ENCODE measurements around the gene RAPH1. TPM values are rescaled to one million over a fixed set of nuclear protein-coding genes. Genes with fewer than 3 reads are reported as not detected.

RAPH1 gene
- total RNA-seq, 1 donor from 2014 or later: 1.6 TPM

DNA sequence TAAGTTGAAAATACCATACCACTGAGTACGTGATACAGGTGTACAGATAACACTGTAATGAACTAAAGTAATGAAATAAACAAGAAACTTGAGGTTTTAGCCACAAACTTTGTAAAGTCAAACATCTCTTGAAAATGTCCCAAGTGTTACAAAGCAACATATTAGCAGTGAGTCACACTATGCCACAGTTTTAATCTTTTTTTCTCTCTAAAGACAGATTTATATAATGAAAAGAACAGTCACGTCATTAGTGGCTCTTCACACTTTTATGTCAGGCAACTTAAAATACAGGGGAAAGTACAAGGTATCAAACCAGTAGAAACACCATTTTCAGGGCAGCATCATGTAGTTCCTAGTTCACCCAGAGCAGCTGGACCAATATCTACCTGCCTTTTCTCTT, 42.1 kb downstream of the RAPH1 start:
- intact Hi-C loops (cut with micrococcal nuclease): no loop called here

DNA sequence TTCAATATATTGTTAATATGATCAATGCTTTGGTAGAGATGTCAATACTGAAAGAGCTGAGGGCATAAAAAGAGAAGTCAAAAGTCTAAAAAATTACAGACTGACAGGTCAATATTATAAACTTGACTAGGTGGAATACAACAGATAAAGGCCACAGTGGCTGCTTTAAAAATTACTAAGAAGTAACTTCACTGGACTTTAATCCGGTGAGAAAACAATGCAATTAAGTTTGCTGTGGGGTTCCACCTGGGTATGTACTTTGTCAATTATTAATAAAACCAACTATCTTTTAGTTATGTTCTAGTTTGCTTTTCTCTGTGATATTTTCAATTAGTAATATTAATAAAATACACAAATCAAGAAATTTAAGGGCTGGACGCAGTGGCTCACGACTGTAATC, 44.7 kb downstream of the RAPH1 start:
- intact Hi-C loops (cut with micrococcal nuclease): no loop called here

DNA sequence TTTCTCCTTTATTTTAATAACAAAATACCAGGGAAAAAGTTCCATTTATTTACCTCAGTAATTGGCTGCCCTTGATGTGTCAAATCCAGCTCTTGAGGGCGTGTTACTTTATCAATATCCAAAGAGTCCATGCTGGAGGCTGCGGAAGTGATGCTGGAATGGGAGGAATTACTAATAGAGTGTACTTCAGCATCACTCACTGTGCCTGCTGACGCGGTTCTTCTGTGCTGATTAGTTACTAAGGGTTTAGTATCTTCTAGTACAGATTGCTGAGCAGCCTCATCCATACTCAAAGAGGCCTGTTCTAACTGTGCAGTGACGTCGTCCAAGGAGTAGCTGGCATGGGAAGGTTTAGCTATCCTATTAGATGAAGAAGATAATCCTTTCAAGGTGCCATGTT, 45.6 kb downstream of the RAPH1 start:
- intact Hi-C loops (cut with micrococcal nuclease): loop anchor here (10.0 kb wide), 1 partner anchor 215 kb away; the partner anchor contains the start of gene CD28

DNA sequence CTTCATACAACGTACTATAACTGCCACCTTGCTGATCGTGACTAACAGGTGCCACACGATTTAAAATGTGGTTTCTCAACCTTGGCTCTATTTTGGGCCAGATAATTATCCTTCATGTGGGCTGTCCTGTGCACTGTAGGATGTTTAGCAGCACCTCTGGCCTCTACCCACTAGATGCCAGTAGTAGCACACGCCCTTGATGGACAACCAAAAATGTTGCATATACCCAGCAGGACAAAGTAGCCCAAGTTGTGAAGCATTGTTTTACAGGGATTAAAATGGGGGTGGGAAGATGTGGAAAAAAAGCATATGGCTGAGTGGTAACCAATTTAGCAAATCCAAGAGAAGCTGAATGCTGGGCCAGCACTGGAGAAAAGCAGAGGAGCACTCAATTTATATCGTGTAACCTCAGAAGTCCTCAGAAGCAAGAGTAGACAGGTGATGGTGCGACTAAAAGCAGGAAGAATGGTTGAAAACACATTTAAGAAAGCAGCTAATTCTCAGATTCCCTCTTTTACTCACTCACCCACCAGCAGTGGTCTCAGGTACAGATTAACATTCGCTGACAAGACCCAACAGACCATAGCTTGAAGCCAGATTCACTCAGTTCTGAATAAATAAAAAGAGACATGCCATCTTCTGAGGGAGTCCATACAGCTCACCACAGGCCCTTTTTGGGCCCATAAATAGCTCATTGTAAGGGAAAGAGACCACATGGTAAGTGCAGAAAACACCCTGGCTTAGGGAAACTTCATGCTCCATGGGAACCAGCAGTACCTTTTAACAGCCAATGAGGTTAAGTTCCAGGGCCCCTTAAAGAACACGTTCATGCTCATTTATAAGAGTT, 50.6 kb downstream of the RAPH1 start:
- intact Hi-C loops (cut with micrococcal nuclease): loop anchor here (1.0 to 10.0 kb wide), 4 partner anchors 220 to 693 kb away; partner anchors contain the start of gene CD28

DNA sequence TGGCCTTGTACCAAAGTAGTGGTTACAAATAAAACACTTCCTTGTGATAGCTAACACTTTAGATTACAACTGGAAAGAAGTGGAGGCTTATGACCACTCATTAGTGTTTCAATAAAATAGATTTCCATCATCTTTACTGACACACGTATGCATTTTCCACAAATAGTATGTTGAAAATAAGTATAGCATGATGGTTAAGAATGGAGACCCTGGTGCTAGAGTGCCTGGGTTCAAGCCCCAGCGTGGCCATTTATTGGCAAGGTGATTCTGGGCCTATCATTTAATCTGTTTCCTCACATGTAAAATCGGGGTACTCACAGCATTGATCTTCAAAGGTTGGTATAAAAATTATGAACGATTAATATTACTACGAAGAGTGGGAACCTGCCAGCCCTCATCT, 54.5 kb downstream of the RAPH1 start:
- intact Hi-C loops (cut with micrococcal nuclease): loop anchor here (5.0 to 10.0 kb wide), 2 partner anchors 224 to 697 kb away; partner anchors contain the start of gene CD28

DNA sequence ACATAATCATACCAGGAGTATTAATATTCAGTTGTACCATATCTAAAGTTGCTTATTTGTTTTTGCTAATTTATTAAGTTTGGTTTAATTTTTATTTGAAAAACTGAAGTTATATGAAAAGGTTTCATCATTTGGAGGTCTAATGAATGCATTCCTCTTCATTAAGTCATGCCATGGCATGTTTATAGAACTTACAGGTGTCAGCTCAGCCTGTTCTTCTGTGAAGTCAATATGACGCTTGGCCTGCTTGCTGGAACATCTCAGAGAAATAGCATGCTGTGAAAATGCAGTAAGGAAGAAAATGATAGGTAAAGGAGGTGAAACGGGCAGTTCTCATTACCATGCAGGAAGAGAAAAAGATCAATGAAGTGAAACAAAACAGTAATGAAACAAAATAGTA, 58.2 kb downstream of the RAPH1 start:
- intact Hi-C loops (cut with micrococcal nuclease): no loop called here

DNA sequence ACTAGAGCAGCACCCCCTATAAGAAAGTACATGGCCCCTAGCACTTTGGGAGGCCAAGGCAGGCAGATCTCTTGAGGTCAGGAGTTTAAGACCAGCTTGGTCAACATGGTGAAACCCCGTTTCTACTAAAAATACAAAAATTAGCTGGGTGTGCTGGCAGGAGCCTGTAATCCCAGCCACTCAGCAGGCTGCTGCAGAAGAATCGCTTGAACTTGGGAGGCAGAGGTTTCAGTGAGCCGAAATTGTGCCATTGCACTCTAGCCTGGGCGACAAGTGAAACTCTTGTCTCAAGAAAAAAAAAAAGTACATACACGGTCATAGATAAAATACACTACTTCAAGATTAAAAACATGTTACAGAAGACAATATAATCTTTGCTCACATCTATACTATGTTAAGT, 63.8 kb downstream of the RAPH1 start:
- intact Hi-C loops (cut with micrococcal nuclease): no loop called here

DNA sequence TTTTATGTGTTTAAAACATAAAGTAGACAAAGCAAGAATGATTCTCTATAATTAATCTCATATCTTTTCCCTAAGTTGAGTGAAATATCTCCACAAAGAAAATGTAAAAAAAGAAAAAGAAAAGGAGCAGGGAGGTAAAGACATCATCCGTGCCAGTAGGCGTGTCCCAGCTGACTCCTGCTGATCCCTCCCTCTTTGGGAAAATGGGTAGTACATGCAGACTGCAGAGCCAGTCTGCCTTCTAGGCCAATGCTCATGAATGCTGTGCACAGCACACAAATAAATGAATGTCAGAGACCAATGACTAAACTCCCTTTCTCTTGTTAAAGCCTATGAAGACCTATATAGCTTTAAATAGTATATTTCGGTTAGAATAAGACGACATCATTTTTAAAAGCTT, 64.7 kb downstream of the RAPH1 start:
- intact Hi-C loops (cut with micrococcal nuclease): no loop called here

DNA sequence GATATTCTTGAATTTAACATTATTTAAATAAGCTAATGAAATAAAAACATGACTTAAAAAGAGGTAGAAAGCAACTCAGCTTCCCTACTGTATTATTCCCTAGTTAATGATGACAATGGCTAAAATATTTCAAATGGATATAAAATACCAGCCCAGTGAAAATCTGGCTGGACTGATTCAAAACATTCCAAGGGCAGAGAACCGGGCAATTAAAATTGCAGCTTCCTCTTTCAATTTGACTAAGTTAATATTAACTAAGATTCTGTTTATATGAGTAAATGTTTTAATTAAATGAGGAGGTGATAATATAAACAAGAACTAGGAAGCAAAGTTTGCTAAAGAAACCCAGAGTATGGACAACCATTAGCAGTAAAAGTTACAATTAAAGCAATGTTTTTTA, 65.6 kb downstream of the RAPH1 start:
- intact Hi-C loops (cut with micrococcal nuclease): no loop called here

DNA sequence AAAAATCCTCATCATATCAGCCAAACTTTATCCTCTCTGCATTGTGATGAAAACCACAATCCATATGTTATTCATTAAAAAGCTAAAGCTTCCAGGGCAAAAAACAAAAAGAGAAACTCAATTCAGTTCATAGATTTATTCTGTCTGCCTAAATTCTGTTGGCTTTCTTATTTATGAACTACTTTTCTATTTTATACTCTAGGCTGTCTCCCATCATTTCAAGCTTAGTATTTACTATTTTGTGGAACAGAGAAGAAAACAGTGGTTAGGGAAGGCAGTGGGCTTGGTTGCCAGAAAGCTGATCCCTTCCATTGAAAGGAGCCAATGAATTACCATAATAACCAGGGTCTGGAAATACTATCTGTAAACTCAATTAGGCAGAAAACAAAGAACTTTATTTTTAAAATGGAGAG, 71.8 kb downstream of the RAPH1 start:
- intact Hi-C loops (cut with micrococcal nuclease): no loop called here

DNA sequence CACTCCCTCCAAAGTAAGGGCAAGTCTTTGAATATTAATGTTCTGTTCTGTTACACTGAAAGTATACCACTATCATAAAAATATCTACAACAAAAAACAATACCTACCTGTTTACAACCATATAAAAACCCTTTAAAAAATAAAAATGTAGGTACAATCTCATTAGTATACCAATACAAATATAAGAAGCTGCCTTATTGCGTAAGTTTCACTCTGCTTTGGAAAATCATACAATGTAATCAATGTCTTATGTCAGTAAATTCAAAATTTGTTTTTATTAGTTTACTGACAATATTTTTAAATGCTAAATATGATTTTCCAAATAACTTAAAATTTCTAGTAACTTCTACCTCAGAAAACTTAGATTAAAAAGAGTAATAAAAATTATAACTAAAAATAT, 72.8 kb downstream of the RAPH1 start:
- intact Hi-C loops (cut with micrococcal nuclease): no loop called here

DNA sequence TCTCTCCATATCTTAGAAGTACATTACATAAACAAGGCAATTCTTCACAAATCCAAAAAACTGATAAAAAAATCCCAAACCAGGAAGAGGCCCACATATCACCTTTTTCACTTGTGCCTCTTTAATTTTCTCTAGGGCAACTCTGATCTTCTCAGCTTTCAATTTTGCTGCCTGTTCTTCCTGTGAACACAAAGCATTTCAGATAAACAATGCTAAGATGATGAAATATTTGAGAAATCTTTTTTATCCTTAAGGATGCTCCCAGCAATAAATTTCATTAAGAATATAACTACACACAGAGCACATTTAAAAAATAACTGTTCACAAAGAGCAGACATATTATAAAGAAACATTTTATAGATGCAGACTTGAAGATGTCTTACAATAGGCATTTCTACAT, 73.4 kb downstream of the RAPH1 start:
- intact Hi-C loops (cut with micrococcal nuclease): no loop called here

DNA sequence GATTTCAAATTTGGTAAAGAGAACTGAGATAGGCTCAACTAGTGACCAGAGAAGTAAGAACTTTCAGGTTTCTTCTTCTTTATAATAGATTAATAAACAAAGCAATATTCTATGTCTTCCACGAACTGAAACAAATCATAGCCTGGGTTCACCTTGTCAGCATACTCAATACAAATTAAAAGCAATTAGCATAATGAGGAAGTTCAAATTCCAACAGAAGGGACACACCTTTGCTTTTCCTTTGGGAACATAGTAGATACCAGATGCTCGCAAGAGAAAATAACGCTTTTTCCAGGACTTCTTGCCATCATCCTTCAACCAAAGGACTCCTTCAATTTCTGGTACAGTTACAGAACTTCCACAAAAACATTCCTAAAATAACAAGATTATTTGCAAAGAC, 79.9 kb downstream of the RAPH1 start:
- intact Hi-C loops (cut with micrococcal nuclease): loop anchor here (2.0 kb wide), 1 partner anchor 624 kb away; no protein-coding TSS in a partner anchor

DNA sequence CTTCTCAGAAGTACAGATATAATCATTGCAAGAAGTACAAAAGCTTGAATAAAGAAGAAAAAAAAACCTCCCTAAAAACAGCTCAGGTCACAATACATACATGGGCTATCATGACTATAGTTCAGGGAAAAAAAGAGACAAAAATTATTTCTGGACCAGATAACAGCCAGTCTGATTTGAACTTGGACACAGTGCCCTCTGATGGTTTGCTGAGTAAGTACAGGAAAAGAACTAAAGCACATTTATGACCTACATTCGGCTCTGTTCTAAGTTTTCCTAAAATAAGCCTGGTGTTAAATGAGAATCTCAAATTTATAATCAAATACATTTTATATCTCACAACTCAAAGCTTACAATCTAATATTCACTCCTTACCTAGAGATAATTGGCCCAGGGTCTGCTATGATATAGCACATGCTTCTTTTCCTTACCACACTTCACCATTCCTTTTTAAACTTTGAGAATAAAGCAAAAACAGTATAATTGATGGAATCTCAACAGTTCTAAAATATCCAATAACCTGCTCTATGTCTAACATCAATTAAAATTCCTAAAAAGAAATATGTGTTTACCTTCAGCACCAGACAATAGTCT, 81.1 kb downstream of the RAPH1 start:
- intact Hi-C loops (cut with micrococcal nuclease): loop anchor here (1.0 to 5.0 kb wide), 3 partner anchors 229 to 882 kb away; no protein-coding TSS in a partner anchor

DNA sequence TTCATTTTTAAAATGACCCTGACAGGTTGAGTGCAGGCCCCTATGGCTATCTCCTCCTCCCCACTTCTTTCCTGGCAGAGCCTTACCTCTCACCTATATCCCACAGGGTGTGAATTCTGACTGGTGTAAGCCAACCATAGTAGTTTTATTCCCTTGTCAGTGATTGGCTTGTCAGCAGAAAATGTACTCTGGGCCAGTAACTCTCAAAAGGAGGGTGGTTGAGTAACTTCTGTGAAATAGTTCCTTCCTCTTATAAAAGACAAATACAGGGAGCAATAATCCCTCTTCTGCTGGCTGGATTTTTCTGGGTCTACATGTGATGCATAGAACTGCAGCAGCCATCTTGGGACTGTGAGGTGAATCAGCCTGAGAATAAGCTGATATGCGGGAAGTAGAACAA, 83.4 kb downstream of the RAPH1 start:
- intact Hi-C loops (cut with micrococcal nuclease): loop anchor here (5.0 kb wide), 1 partner anchor 879 kb away; no protein-coding TSS in a partner anchor

DNA sequence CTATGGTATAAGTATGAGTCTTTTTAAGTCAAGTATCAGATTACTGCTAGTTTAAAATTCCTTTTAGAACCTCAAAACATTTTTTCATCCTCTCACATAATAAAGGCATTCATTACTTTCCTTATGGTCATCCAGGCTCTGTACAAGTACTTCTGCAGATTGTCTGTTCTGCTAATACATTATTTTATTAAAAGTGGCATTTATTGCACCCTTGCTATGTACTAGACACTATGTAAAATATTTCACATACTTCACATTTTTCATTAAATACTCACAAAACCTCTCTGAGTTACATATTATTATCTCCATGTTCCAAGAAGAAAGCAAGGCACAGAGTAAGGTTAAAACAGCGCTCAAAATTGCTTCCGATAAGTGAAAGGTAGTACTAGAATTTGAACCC, 84.1 kb downstream of the RAPH1 start:
- intact Hi-C loops (cut with micrococcal nuclease): loop anchor here (5.0 kb wide), 1 partner anchor 879 kb away; no protein-coding TSS in a partner anchor

DNA sequence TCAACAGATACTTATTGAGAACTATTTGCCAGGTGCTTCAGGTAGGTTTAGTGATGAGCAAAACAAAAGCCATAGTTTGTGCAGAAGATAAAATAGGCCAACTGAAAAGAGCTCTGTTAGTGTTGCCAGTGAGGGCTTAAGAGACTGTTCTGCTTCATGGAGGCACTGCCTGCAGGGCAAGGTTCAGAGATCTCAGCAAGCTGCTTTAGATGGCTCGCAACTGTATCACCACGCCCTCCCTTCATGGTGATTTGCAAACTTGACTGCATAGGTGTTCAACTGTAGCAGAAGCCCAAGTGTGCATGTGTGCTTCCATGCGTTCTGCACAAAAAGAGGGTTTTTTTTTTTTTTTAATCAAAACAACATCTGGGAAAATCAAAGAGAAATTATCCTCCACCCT, 84.5 kb downstream of the RAPH1 start:
- intact Hi-C loops (cut with micrococcal nuclease): loop anchor here (5.0 kb wide), 1 partner anchor 878 kb away; no protein-coding TSS in a partner anchor

DNA sequence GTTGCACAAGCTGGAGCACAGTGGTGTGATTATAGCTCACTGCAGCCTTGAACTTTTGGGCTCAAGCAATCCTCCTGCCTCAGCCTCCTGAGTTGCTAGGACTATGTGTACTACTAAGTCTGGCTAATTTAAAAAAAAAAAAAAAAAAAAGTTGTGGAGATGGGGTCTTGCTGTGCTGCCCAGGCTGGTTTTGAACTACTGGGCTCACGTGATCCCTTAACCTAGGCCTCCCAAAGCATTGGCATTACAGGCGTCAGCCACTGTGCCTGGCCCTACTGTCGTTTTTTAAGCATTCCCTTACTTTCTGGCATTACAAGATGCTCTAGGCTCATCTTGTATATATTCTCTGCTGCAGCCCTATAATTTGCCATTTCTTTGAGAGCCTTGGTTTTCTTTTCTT, 88.3 kb downstream of the RAPH1 start:
- intact Hi-C loops (cut with micrococcal nuclease): no loop called here

DNA sequence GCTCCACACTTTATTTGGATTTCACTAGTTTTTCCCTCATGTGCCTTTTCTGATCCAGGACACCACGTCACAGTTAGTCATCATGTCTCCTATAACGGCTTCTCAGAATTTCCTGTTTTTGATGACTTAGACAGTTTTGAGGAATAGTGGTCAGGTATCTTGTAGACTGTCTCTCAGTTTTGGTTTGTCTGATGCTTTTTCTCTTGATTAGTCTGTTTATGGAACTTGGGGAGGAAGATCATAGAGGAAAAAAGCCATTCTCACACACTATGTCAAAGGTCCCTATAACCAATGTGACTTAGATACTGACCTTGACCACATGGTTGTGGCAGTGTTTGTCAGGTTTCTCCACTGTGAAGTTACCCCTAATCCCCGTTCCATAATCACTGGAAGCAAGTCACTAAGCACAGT, 89.0 kb downstream of the RAPH1 start:
- intact Hi-C loops (cut with micrococcal nuclease): no loop called here

DNA sequence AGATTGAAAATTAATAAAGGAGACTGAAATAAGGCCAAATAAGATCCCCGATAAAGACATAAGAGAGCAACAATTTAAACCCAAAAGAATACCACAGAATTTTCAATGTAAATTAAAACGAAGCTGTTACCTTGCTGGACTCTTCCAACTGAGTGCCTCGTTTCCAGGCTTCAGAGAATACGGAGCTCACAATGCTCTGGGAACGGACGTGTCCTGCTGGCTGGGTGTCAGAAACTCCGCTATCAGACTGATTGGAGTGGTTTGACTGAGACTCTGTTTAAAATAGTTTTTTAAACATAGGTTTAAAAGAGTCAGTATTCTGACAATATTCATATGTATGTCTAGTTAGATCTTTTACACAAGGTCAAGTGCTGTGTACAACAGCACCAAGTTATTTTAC, 90.4 kb downstream of the RAPH1 start:
- intact Hi-C loops (cut with micrococcal nuclease): no loop called here

DNA sequence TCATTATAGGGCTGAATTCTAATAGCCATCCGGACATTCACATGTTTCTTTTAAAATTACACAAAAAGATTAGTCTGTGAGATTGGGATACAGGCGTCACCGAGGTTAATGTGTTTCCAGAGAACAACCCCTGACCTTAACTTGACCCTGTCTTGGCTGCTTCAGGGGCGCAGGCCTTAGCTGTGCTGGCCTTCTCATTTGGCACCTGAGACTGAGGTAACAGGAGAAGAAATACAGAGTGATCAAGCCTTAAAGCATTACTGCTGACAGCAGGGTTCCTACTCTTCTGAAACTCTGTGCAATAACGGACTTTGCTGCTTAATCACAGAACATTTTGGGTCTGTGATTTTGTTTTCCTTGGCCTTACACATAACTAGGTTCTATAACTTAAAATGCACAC, 92.6 kb downstream of the RAPH1 start:
- intact Hi-C loops (cut with micrococcal nuclease): no loop called here

DNA sequence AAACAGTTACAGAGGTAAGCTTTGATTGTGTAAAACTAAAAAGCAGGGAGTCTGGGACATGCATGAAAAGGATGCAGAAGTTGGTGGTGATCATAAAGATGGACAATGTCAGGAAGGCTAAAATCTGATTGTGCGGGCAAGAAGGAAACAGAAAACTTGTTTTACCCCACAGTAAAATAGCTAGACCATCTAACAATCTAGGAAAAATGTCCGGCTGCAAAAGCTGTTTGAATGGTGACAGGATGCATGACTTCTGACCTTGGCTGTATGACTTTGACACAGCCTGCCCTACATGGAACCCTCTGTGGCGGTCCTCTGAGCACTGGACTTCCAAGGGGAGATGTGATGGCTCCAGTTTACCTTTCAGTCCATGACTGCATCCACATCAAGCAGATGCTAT, 93.6 kb downstream of the RAPH1 start:
- intact Hi-C loops (cut with micrococcal nuclease): no loop called here

Data from T-helper 2 cell treated with Interferon-gamma antibody and Interleukin-4, amounts not matched to agents 100 ng/mL and 5 ng/mL, for 36 hours (primary cell).